Activated CD4-positive, alpha-beta T cell treated with anti-CD3 and anti-CD28 coated beads, Interleukin-2, amount 50 U/mL, for 24 hours (primary cell): ENCODE data around the gene MAP4K3.
"Not testable (repeated sequence)": the region's sequence is repeated elsewhere in the genome, so short reads cannot be mapped to it uniquely, and the experiment has no call there.

Experiments
- DNase-seq, 2 donors: peaks; one replicate each; pipeline ENCODE4 v3.0.0-alpha.2; 2020; ENCODE audit warnings: low read depth in 1 of 2, low spot score in 1 of 2

MAP4K3 gene

DNA sequence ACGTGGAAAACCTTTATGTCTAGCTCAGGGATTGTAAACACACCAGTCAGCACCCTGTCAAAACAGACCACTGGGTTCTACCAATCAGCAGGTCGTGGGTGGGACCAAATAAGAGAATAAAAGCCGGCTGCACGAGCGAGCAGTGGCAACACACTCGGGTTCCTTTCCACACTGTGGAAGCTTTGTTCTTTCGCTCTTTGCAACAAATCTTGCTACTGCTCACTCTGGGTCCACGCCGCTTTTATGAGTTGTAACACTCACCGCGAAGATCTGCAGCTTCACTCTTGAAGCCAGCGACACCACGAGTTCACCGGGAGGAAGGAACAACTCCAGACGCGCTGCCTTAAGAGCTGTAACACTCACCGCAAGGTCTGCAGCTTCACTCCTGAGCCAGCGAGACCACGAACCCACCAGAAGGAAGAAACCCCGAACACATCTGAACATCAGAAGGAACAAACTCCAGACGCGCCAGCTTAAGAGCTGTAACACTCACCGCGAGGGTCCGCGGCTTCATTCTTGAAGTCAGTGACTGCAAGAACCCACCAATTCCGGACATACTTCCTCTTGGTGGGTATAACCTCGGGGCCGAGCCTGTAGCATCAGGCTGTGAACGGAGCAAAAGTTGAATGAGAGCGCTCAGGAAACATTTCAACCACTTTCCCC, 192.0 kb downstream of the MAP4K3 start:
- not testable (repeated sequence) for DNase-seq

- not testable (repeated sequence) for DNase-seq
These were observed 192.7 kb downstream of the MAP4K3 start for GRCh38 chr2:39244241-39244862.

DNA sequence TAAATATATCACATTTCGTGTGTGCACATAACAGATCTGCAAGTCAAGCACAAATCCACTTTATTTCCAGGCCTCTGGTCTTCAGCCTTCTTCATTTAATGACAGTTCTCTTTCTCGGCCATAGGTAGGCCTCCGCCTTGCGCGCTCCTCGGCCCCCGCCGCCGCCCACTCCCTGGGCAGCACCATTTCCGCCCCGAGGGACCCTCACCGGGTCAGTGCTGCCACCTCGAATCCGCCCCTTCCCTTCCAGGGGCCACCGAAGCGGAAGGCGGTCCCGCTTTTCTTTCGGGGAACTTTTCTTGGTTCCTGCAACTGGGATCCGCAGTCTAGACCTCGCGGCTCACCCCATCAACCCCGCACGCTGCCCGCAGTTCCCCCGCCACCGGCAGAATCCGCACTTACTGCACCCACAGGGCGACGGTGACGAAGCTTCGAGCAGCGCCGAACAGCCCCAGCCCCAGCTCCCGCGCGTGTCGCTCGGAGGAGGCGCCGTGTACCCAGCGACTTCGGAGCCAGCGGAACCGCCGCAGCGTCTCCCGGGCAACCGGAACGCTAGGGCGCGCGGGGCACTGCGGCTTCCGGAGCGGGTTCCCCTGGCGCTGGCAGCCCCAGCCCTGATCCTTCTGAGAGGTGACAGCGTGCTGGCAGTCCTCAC, 193.5 kb downstream of the MAP4K3 start, which contains the start of gene CDKL4:
Gene CDKL4, minus strand, starts transcription at position 502 of the 655 bp plus-strand sequence.
- no peak for DNase-seq

GRCh38 chr2:39241588-39241987, 195.5 kb downstream of the MAP4K3 start:
- no peak for DNase-seq

GRCh38 chr2:39240758-39241157, 196.3 kb downstream of the MAP4K3 start:
- no peak for DNase-seq

GRCh38 chr2:39234754-39235153, 202.3 kb downstream of the MAP4K3 start:
- no peak for DNase-seq

GRCh38 chr2:39232141-39232540, 204.9 kb downstream of the MAP4K3 start:
- no peak for DNase-seq

- no peak for DNase-seq
These were observed 208.5 kb downstream of the MAP4K3 start for GRCh38 chr2:39228413-39229209.

DNA sequence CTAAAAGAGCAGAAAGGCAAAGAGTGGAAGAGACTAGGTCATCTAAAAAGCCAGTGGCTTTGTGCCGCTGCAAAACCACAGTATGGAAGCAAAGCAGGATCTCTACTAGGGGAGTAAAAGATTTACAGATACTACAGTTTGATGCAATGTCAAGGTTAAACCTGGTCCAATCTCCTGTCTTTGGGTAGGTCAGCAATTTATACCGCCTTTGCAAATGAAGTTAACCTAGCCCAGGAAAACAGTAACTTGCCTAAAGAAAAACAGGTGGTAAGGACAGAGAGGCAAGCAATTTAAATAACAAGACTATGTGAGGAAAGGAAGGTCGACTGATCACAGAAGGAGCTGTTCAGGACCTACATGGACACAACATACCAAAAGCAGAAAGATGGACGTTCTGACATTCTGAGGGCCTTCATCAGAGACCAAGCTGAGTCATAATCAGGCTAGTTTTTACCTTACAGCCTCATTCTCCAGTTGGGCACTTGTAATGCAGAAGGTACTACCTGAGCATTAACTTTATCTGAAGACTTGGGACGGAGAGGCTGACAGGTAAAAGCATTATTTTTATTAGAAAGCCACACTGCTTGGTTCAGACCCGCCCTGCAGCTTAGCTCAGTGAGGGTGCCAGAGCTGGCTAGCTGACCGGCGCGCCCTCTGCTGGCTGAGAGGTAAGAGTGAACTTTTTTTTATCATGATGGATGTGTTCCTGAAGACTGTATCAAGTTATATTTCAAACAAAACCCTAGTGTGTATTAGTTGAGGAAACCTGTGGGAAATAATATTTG, 209.3 kb downstream of the MAP4K3 start:
- DNase-seq: peak; percentile 54 to 65

DNA sequence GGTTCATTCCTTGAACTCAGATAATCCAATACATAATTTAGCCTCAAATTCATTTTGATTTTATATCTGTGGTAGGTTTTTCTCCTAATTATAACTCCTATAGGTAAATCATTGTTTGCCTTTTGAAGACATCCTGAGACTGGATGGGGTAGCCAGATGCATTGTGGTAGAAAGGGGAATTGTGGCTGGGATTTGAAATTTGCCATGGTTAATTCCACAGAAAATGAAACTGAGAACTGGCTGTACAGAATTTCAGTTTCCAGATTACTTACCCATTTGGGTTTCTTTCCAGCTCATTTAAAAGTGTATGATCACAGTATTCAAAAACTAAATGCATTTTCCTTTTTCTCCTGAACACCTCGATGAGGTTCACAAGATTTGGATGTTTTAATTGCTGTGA, 211.5 kb downstream of the MAP4K3 start:
- DNase-seq: no peak

- DNase-seq: no peak
These were observed 213.2 kb downstream of the MAP4K3 start for GRCh38 chr2:39223909-39224308.

DNA sequence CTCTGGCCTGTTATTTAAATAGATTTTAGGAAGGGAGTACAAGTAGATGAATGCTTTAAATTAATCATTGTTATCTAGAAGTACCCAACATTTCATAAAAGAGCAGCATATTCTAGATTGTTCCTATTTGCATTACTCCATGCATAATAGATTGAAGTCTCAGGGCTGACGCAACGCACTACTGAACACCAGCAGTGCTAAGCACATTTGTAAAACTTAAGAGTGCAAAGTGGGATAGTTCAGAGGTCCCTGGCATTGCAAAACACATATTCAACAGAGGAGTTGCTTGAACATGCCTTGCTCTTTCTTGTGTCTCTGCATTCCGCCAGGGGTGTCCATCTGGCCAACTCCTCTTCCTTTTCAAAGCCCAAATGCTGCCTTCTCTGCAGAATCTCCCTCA, 215.6 kb downstream of the MAP4K3 start:
- no peak for DNase-seq

- no peak for DNase-seq
These were observed 216.9 kb downstream of the MAP4K3 start for GRCh38 chr2:39220136-39220535.

DNA sequence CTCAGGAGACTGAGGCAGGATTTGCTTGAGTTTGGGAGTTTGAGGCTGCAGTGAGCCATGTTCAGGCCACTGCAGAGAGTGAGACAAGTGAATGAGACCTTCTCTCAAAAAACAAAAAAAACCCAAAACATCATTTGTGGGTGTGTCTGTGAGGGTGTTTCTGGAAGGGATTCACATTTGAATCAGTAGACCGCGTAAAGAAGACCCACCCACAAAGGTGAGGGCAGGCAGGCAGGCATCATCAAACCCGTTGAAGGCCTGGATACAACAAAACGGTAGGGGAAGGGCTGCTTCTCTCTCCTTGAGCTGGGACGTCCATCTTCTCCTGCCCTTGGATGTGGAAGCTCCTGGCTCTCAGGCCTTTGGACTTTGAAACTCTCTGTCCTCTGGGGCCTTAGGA, 218.7 kb downstream of the MAP4K3 start:
- no peak for DNase-seq

- DNase-seq: no peak
These were observed 219.9 kb downstream of the MAP4K3 start for GRCh38 chr2:39217192-39217550.

DNA sequence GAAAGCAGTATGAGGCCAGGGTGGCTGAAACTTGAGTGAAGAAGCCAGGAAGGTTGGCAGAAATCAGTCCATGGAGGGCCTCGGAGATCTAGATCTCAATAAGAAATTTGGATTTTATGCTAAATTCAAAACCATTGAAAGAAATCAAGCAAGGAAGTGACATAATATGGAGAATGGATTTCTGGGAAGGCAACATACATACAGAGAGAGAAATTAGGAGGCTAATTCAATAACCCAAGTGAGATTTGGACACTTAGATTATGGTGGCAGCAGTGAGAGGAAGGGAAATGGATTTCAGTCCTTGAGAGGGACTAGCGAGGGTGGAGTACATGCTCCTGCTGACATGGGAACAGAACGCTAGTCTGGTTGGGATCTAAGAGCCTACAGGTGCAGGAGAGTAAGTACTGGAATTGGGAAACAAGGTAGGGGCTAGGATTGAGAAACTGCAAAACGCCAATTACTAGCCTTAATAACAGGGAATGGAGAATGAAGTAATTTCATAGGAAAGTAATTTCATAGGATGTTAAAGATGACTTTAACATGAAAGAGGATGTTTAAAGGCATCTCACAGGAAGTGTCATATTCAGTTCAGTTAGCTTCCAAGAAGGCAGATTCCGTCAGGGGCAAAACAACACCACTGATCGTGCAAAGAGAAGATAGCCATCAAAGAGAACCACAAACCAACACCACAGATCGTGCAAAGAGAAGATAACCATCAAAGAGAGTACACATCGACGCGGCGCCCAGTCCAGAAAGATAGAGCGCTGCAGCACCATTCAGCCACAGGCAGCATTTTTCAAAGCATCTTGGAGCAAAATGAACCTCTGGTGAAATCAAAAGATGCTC, 220.5 kb downstream of the MAP4K3 start:
- DNase-seq: peak; percentile 21 to 41

DNA sequence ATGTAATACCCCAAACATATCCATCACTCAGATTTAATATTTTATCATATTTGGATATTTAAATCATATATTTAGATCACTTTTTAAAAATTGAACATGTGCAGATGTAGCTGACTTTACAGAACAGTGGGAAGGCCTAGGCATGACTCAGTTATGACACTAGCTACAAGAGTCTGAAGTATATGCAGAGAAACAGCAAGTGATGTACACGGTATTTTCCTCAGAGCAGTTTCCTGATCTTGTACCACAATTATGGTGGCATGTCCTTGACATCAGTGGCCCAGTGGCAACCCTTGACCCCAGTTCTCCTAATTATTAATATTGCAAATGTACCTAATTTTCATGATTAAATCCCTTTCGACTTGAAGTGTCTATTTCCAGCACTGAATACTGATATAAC, 221.5 kb downstream of the MAP4K3 start:
- no peak for DNase-seq

DNA sequence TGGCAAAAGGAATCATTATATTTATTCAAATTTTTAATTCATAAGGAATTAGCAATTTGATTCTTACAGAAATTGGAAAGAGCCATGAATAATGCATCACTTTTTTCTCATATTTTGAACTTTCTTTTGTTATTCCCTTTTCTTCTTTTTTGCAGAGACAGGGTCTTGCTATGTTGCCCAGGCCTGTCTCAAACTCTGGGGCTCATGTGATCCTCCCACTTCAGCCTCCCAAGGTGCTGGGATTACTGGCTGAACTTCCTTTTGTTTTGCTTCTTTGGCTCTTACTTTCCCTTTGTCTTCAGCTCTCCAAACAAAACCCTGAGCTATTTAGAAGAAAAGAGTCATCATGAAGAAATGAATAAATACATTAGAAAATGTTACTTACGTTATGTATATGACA, 224.1 kb downstream of the MAP4K3 start:
- no peak for DNase-seq

- no peak for DNase-seq
These were observed 226.2 kb downstream of the MAP4K3 start for GRCh38 chr2:39210846-39211245.

DNA sequence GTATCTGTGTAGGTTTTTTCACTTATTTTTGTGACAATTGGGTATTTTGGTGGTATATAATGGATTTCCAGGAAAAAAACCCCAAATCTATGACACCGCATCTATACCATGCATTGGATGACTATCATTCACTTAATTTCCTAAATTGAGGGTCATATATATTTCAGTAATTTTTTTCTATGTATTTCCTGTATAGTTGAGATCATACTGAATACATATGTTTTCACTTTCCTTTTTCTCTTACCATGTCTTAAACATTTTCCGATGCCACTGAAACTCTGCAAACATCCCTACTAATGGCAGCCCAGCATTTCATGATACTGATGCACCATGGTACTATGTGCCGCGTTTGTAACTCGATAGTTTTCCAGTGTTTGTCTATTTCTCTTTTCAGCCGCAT, 233.7 kb downstream of the MAP4K3 start:
- DNase-seq: no peak
